Gastrocnemius medialis (tissue), 4 donors: ENCODE data around the gene TMEM272.

Source experiments
- CTCF ChIP-seq, 5 experiments: fragments of 450-650 bp in 3 of 5; fragments of 200-600 bp in 2 of 5; sonication (generic) in 2 of 5; IDR thresholded peaks in 4 of 5; conservative IDR thresholded peaks in 1 of 5; 1 replicate in 4 of 5; 2 replicates in 1 of 5; pipeline ENCODE4 v1.5.1; 2016 to 2019; ENCODE audit warnings: antibody characterized with exemption in 5 of 5, mild to moderate bottlenecking in 3 of 5, moderate library complexity in 3 of 5
- POLR2A ChIP-seq, 2 donors: fragments of 450-650 bp; IDR thresholded peaks; one replicate each; pipeline ENCODE4 v1.6.1; 2017; ENCODE audit warnings: antibody characterized with exemption in 2 of 2, mild to moderate bottlenecking in 2 of 2, moderate library complexity in 2 of 2

DNA sequence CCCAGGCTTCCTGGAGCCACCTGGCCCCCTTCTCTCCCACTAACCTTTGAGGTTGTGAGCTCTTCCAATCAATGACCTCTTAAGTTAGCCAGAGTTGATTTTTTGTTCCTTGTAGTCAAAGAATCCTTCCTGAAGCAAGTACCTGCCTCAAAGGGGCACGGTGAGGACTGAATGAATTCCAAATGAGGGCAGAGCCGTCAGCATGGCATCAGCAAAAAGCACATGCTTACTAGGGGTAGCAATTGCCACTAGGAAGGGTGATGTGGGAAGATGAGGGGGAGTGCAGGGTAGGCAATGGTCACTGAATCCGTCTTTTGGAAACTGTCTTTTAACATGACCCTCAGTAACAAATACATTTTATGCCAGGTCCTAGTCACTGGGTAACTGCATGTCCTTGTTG is 25.4 kb downstream of the TMEM272 start:
- no peak for TF ChIP-seq CTCF (IDR thresholded peaks at IDR 0.05 in 4 of 5, conservative IDR thresholded peaks at IDR 0.05 in 1 of 5)
- TF ChIP-seq POLR2A (IDR thresholded peaks at IDR 0.05) = no peak
